ENCODE measurements around the gene C10orf143. TPM values are rescaled to one million over a fixed set of nuclear protein-coding genes. Genes with fewer than 3 reads are reported as not detected.

Gene C10orf143
- polyA plus RNA-seq, 4 donors: 6.1 to 7.7 (median 6.8) TPM

DNA sequence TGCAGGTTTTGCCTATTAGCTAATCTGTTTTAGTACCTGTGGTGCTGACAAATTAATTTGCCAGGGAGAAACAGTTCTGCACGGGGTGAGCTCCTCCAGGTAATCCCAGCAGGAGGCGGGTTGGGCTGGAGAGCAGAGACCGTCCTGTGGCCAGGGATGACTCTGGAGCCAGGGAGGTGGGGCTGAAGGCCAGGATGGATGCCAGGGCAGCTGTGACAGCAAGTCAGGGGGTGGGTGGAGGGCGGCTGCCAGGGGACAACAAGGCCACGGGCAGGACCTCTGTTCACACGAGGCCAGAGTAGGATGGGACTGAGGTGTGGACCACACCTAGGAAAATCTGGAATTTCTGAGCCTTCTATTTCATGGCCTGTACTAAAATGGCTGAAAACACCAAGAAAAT lies 48.9 kb downstream of the C10orf143 start:
- DNase-seq (ENCODE audit: low read depth in 4 of 4, low spot score in 2 of 4): no peak

GRCh38 chr10:130054021-130054420 lies 56.6 kb downstream of the C10orf143 start:
- DNase-seq (ENCODE audit: low read depth in 4 of 4, low spot score in 2 of 4): no peak

DNA sequence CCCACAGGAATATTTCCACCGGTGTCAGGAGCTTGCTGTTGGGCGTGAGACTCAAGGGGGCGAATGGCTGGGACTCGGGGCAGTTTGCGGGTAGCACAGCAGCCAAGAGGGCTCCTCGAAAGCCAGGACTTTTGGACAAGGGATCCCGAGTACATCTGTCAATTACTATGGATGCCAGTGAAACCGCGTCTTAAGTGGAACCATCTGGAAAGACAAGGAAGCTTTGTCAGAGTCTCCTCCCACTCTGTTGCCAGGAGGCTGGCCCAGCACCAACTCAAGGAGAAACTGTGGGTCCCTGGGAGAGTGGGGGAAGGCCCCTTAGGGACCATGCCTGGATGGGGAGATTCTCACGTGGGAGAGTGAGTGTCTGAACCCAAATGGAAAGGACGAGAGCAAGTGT lies 57.1 kb downstream of the C10orf143 start:
- DNase-seq (ENCODE audit: low read depth in 4 of 4, low spot score in 2 of 4): no peak

DNA sequence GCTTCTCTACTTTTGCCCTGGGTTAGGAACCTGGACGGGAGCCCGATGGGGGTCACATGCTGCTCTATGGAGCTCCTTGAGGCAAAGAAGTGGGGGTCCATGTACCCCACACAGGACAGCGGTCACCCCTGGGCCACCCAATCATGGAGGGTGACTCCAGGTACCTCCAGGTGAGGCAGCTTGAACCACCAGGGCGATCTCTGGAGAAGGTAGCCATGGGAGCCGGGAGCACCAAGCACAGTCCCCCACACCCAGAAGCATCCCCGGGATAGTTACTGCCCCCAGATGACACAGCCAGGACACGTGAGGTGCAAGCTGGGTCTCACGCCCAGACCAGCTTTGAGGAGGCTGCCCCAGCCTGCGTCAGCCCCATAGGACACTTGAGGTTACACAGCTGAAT lies 58.4 kb downstream of the C10orf143 start:
- DNase-seq (ENCODE audit: low read depth in 4 of 4, low spot score in 2 of 4): no peak

DNA sequence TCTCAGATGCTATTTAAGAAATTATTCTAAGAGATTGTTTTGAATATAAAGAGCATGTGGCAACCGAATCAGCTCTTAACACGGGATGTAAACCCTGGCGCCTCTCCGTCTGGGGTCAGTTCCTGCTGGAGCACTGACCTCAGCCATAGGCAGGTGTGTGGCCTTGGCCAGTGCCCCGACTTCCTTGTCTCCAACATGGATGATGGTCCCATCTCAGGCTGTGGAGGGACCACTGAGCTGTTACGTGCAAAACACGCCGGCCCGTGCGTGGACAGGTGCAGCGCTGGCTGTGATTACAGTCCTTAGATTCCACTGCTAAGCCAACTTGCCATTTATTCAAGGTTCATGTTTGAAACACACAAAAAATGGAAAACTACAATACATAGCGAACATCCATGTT lies 59.9 kb downstream of the C10orf143 start:
- DNase-seq (ENCODE audit: low read depth in 4 of 4, low spot score in 2 of 4): no peak

- no peak for DNase-seq (ENCODE audit: low read depth in 4 of 4, low spot score in 2 of 4)
Measured at GRCh38 chr10:130049987-130050386, 60.6 kb downstream of the C10orf143 start.

DNA sequence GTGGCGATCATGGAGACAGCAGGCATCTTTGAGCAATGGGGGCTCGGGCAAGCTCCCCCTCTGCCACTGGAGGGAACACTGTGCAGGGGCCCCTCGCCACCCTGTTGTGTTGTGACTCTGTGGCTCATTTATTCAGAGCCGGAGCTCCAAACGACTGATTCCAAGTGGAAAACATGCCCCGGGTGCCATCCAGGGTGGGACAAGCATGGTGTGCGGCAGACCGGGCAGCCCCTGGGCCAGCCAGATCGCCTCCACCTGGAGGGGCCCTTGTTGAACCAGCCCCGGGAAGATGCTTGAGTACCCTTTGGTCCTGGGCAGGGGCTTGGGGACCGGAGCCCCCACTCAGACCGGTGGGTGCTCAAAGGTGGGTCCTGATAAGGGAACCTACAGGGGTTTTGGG lies 61.4 kb downstream of the C10orf143 start:
- DNase-seq (ENCODE audit: low read depth in 4 of 4, low spot score in 2 of 4): no peak

- DNase-seq (ENCODE audit: low read depth in 4 of 4, low spot score in 2 of 4): peak in 1 of 4 donors; percentile 23
Measured at GRCh38 chr10:130048081-130048480, 62.5 kb downstream of the C10orf143 start.

DNA sequence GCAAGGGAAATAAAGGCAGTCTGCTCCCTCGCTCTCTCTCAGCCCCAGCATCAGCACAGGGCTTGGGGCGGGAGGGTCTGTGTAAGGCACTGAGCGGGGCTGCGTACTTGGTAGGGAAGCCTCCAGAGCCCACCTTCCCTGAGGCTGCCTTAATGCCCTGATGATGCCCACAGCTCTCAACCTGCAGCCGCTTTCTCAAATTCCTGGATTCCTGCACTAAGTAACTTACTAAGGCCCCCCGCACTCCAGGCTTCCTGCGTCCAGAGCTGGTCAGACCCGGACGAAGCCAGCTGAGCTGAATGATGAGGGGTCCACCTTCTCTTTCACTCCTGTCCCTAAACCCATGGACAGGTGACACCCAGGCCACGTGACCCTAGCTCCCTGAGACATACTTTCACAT lies 63.3 kb downstream of the C10orf143 start:
- no peak for DNase-seq (ENCODE audit: low read depth in 4 of 4, low spot score in 2 of 4)

- no peak for DNase-seq (ENCODE audit: low read depth in 4 of 4, low spot score in 2 of 4)
Measured at GRCh38 chr10:130046591-130046990, 64.0 kb downstream of the C10orf143 start.

DNA sequence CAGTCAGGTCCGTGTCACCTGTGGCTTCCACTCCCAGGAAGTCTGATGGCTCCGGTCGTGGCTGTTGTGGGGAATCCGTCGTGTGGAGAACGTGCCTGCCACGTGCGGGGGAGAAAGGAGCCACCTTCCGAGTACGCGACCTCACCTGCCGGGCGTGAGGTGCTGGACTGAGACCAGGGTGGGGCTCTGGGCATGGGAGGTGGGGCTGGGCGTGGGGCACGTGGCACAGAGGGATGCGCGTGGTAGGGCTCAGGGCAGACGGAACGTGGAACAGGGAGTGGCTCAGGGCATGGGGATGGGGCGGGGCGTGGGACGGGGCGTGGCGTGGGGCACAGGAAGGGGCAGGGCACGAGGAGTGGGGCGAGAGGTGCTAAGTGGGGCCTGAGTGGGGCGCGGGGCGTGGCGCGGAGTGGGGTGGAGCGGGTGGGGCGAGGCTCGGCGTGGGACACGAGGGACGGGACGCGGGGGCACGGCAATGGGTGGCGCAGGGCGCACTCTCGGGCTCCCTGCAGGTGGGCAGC lies 64.8 kb downstream of the C10orf143 start:
- no peak for DNase-seq (ENCODE audit: low read depth in 4 of 4, low spot score in 2 of 4)

GRCh38 chr10:130045091-130045652 lies 65.5 kb downstream of the C10orf143 start:
- no peak for DNase-seq (ENCODE audit: low read depth in 4 of 4, low spot score in 2 of 4)

DNA sequence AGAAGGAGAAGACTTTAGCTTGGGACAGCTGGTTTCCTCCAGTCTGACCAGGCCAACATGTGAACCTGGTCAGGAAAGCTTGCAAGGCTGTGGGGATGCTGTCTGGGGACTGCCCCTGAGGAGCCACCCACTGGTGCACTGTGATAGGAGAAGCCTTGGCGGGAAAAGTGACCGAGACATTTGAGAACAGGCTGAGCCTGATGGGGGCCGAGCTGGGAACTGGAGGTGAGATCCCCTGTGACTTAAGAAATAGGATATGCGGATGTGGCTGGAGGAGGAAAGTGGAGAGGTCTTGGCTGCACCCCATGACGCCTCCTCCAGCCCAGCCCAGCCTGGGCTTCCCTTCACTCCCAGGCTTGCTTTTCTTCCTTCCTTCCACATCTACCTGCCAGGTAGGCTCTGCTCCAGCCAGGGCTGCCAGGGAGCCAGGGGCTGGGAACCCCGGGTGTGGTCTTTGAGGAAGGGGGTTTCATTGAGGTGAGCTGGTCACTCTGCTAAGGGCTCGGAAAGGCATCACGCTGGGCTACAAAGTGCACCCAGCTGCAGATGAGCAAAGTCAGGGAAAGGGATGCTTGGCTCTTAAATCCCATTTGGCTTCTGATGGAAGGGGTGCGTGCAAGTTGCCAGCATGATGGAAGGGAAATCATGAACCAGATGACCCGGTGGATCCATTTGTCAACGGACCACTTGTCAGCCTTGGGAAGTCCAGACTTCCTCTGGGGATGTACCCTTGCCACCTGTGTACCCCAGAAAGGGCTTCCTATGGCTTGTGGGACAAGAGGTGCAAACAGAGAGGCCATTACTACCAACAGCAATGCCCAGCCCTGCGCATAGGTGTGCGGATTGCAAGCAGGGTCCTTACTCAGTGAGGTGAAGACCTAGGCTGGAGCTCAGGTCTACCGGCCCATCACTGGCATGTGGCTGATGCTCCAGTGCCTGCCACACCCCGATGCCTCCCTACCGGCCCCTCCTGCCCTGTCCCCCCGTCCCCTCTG lies 66.3 kb downstream of the C10orf143 start:
- DNase-seq (ENCODE audit: low read depth in 4 of 4, low spot score in 2 of 4): no peak

DNA sequence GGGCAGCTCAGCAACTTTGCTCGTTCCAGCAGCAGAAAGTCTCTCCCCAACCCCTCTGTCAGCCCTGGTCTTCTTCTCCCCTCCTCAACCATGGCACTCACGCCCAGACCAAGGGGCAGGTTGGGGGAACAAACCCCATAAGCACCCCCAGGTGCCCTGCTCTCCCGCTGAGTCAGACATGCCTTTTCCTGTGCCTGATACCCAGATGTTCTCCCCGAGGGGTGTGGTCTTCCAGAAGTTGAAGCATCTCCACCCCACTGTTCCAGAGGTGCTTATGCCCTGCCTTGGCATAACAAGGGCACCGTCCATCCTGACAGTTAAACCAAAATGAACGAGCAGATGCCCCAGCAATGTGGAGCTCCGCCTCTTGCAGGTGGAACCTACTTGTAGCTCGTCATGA lies 67.1 kb downstream of the C10orf143 start:
- no peak for DNase-seq (ENCODE audit: low read depth in 4 of 4, low spot score in 2 of 4)

GRCh38 chr10:130042381-130042780 lies 68.2 kb downstream of the C10orf143 start:
- DNase-seq (ENCODE audit: low read depth in 4 of 4, low spot score in 2 of 4): no peak

- DNase-seq (ENCODE audit: low read depth in 4 of 4, low spot score in 2 of 4): no peak
Measured at GRCh38 chr10:130041451-130042371, 68.9 kb downstream of the C10orf143 start.

GRCh38 chr10:130040817-130041330 lies 69.8 kb downstream of the C10orf143 start:
- DNase-seq (ENCODE audit: low read depth in 4 of 4, low spot score in 2 of 4): no peak

GRCh38 chr10:130040351-130040750 lies 70.3 kb downstream of the C10orf143 start:
- DNase-seq (ENCODE audit: low read depth in 4 of 4, low spot score in 2 of 4): no peak

DNA sequence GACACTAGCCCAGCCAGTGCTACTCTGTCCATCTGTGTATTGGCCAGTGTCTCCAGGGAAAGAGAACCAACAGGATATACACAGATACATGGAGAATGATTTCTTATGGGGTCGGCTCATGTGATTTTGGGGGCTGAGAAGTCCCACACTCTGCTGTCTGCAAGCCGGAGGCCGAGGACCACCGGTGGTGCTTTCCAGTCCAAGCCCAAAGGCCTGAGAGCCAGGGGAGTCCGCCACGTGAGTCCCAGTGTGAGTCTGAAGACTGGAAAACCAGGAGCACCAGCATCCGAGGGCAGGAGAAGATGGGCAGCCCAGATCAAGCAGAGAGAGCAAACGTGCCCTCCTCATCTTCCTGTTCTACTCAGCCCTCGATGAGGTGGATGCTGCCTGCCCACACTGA lies 71.5 kb downstream of the C10orf143 start:
- DNase-seq (ENCODE audit: low read depth in 4 of 4, low spot score in 2 of 4): no peak

- DNase-seq (ENCODE audit: low read depth in 4 of 4, low spot score in 2 of 4): no peak
Measured at GRCh38 chr10:130038611-130039109, 72.0 kb downstream of the C10orf143 start.

Measured in left renal cortex interstitium (tissue), 4 donors.